ENCODE data around the gene ADGRG1. TPM values are rescaled to one million over a fixed set of nuclear protein-coding genes. Genes with fewer than 3 reads are reported as not detected.

Gene ADGRG1
- under 1 TPM; 0.64 TPM for total RNA-seq
- 122 TPM for polyA plus RNA-seq (2013, experiment 1 of 2)
- polyA plus RNA-seq (2013, experiment 2 of 2), result 97.9 TPM
- long read RNA-seq, experiment 1, result 0 reads
- long read RNA-seq, experiment 2, partial matches to known transcripts, result 2 of 5 reads
- long read RNA-seq, experiment 2, other reads (novel, unspliced or antisense), result 2 of 5 reads
- long read RNA-seq, experiment 3, result 0 reads
- long read RNA-seq, experiment 4, result 0 reads

DNA sequence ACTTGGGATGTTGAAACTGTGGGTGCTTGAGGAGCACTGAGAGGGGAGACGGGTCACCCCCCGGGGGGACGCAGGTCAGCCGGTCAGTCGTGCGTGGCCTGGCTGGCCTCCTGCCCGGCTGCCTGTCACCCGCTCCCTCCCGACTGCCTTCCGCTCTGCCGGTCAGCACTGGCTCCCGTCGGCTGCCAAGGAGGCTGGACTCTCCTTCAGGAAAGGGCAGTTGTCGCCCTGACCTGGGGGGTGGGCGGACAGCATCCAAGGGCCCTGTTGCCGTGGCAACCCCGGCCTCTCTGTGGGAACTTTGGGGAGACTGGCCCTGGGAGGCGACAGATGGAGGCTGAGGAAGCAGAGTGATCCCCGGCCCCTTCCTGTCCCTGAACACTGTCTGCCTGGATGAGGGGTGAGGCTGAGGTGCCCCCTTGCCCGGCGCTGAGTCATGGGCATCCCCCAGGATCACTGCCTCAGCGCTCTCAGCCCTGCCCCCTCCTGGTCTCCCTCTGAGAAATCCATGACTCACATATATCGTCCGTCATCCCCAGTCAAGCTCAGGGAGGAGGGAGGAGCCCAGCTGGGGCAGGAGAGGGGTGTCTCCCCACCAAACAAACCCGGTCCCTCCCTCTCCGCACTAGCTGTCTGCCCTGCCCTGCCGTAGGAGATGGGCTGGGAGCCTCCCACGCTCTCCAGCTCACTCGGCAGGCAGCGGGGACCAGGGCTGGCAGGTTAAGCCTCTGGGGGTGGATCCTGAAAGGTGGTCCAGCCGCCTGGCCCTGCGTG lies at the start of gene ADGRG1:
ADGRG1 (plus strand) TSS at position 623 of the 774 bp plus-strand sequence. CDS start 21,658 bp downstream, outside the sequence.
- Histone ChIP-seq H3K27ac (ENCODE audit: low read depth, low read length) (peak within 1 kb of the TSS; percentile 81), H3K27me3 (ENCODE audit: control insufficient read depth, insufficient read depth, low read length, poor library complexity, severe bottlenecking) (no peaks in the 10 kb centered on the region), H3K9ac (ENCODE audit: extremely low read depth, low read length, poor library complexity, severe bottlenecking) (no peak within 1 kb of the TSS), H3K9me3 (ENCODE audit: control insufficient read depth, low read length) (no peaks in the 10 kb centered on the region), H3K4me3 (ENCODE audit: low read length) (no peak within 1 kb of the TSS), H3K4me1 (ENCODE audit: control insufficient read depth, insufficient read depth, low read length) (peaks cover 2% of the 10 kb centered on the region), H3K36me3 (ENCODE audit: control insufficient read depth, insufficient read depth, low read length) (no peaks in the 10 kb centered on the region)
- Mint-ChIP-seq H3K36me3 (ENCODE audit: low read depth) (no peaks in the 10 kb centered on the region), H3K27ac (peak within 1 kb of the TSS; percentile 4), H3K27me3 (ENCODE audit: insufficient read depth) (peaks cover 4% of the 10 kb centered on the region), H3K9me3 (no peaks in the 10 kb centered on the region), H3K4me1 (peaks cover 20% of the 10 kb centered on the region), H3K4me3 (no peak within 1 kb of the TSS)
- TF ChIP-seq, protein P1, sequence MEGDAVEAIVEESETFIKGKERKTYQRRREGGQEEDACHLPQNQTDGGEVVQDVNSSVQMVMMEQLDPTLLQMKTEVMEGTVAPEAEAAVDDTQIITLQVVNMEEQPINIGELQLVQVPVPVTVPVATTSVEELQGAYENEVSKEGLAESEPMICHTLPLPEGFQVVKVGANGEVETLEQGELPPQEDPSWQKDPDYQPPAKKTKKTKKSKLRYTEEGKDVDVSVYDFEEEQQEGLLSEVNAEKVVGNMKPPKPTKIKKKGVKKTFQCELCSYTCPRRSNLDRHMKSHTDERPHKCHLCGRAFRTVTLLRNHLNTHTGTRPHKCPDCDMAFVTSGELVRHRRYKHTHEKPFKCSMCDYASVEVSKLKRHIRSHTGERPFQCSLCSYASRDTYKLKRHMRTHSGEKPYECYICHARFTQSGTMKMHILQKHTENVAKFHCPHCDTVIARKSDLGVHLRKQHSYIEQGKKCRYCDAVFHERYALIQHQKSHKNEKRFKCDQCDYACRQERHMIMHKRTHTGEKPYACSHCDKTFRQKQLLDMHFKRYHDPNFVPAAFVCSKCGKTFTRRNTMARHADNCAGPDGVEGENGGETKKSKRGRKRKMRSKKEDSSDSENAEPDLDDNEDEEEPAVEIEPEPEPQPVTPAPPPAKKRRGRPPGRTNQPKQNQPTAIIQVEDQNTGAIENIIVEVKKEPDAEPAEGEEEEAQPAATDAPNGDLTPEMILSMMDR (conservative IDR thresholded peaks at IDR 0.05), result no peak
- peak; percentile 90 for DNase-seq
- WGBS, 2 experiments (ENCODE audit: insufficient coverage in 1 of 2, insufficient read length in 1 of 2), result 29 to 35% methylated on average over 6 to 32 of the region's 32 CpGs

DNA sequence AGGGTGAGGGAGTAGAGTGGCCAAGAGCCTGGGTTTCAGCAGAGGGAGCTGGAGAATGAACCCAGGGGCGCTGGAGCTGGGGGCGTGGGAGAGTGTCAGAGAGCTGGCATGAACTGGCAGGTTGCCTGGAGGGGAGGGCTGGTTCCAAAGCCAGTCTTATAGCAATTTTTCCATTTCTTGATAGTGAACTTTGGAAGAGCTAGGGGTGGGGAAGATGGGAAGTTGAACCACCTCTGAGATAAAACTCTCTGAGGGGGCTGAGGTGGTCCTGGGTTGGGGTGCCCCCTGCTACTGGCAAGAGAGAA lies 49.1 kb upstream of the ADGRG1 start:
- no peaks in the 10 kb centered on the region for H3K4me1 ChIP-seq (ENCODE audit: control insufficient read depth, insufficient read depth, low read length)
- H3K4me3 ChIP-seq (ENCODE audit: low read length), result no peak overlapping the region
- no peaks in the 10 kb centered on the region for H3K36me3 ChIP-seq (ENCODE audit: control insufficient read depth, insufficient read depth, low read length)
- TF ChIP-seq, protein P1 (conservative IDR thresholded peaks at IDR 0.05), result no peak
- Mint-ChIP-seq H3K36me3 (ENCODE audit: low read depth) (no peaks in the 10 kb centered on the region), H3K4me3 (no peak overlapping the region), H3K27me3 (ENCODE audit: insufficient read depth) (peaks cover 10% of the 10 kb centered on the region), H3K4me1 (no peaks in the 10 kb centered on the region), H3K9me3 (no peaks in the 10 kb centered on the region), H3K27ac (no peak overlapping the region)
- H3K9me3 ChIP-seq (ENCODE audit: control insufficient read depth, low read length), result no peaks in the 10 kb centered on the region
- DNase-seq, result no peak
- H3K9ac ChIP-seq (ENCODE audit: extremely low read depth, low read length, poor library complexity, severe bottlenecking), result no peak overlapping the region
- no peak overlapping the region for H3K27ac ChIP-seq (ENCODE audit: low read depth, low read length)
- no peaks in the 10 kb centered on the region for H3K27me3 ChIP-seq (ENCODE audit: control insufficient read depth, insufficient read depth, low read length, poor library complexity, severe bottlenecking)
- WGBS, 2 experiments (ENCODE audit: insufficient coverage in 1 of 2, insufficient read length in 1 of 2), result 83 to 90% methylated on average over 1 to 2 of the region's 2 CpGs

GRCh38 chr16:57585051-57585687 lies 43.3 kb upstream of the ADGRG1 start:
- TF ChIP-seq, protein P1 (conservative IDR thresholded peaks at IDR 0.05), result no peak
- Histone ChIP-seq H3K36me3 (ENCODE audit: control insufficient read depth, insufficient read depth, low read length) (no peaks in the 10 kb centered on the region), H3K9me3 (ENCODE audit: control insufficient read depth, low read length) (no peaks in the 10 kb centered on the region), H3K9ac (ENCODE audit: extremely low read depth, low read length, poor library complexity, severe bottlenecking) (no peak overlapping the region), H3K4me3 (ENCODE audit: low read length) (no peak overlapping the region), H3K4me1 (ENCODE audit: control insufficient read depth, insufficient read depth, low read length) (no peaks in the 10 kb centered on the region), H3K27me3 (ENCODE audit: control insufficient read depth, insufficient read depth, low read length, poor library complexity, severe bottlenecking) (peaks cover 8% of the 10 kb centered on the region), H3K27ac (ENCODE audit: low read depth, low read length) (no peak overlapping the region)
- peaks cover 23% of the 10 kb centered on the region for H3K27me3 Mint-ChIP-seq (ENCODE audit: insufficient read depth)
- H3K4me3 Mint-ChIP-seq, result no peak overlapping the region
- DNase-seq, result no peak
- H3K4me1 Mint-ChIP-seq, result no peaks in the 10 kb centered on the region
- H3K27ac Mint-ChIP-seq, result no peak overlapping the region
- H3K9me3 Mint-ChIP-seq, result peaks cover 8% of the 10 kb centered on the region
- H3K36me3 Mint-ChIP-seq (ENCODE audit: low read depth), result no peaks in the 10 kb centered on the region
- WGBS, 2 experiments (ENCODE audit: insufficient coverage in 1 of 2, insufficient read length in 1 of 2), result 74 to 90% methylated on average over 2 to 3 of the region's 3 CpGs

Data from endodermal cell (in vitro differentiated cells).